VCaP (cell line): ENCODE measurements around the gene WASHC2C.
"Not testable (repeated sequence)": the region's sequence is repeated elsewhere in the genome, so short reads cannot be mapped to it uniquely, and the experiment has no call there.

ENCODE experiments used
- H3K27ac ChIP-seq: fragments of 450-650 bp; 2 replicates; pipeline ENCODE4 v1.5.1; 2017
- CTCF ChIP-seq: fragments of 450-650 bp; conservative IDR thresholded peaks from 2 replicates; pipeline ENCODE4 v1.5.1; 2017; ENCODE audit warnings: mild to moderate bottlenecking, moderate library complexity

The WASHC2C gene

GRCh38 chr10:45763037-45763436 lies 36.0 kb downstream of the WASHC2C start:
- not testable (repeated sequence) for H3K27ac ChIP-seq

GRCh38 chr10:45768334-45768733 lies 41.3 kb downstream of the WASHC2C start:
- H3K27ac ChIP-seq, result not testable (repeated sequence)

- not testable (repeated sequence) for H3K27ac ChIP-seq
Measured at GRCh38 chr10:45771757-45772461, 44.8 kb downstream of the WASHC2C start.

GRCh38 chr10:45786217-45786616 lies 59.2 kb downstream of the WASHC2C start:
- not testable (repeated sequence) for H3K27ac ChIP-seq

GRCh38 chr10:45787212-45787741 lies 60.2 kb downstream of the WASHC2C start:
- not testable (repeated sequence) for H3K27ac ChIP-seq

GRCh38 chr10:45789991-45790390 lies 62.9 kb downstream of the WASHC2C start:
- H3K27ac ChIP-seq, result not testable (repeated sequence)

- H3K27ac ChIP-seq, result not testable (repeated sequence)
Measured at GRCh38 chr10:45790694-45791426, 63.8 kb downstream of the WASHC2C start.

GRCh38 chr10:45794761-45795160 lies 67.7 kb downstream of the WASHC2C start:
- H3K27ac ChIP-seq, result not testable (repeated sequence)

GRCh38 chr10:45803060-45804010 lies 76.3 kb downstream of the WASHC2C start:
- not testable (repeated sequence) for H3K27ac ChIP-seq

- H3K27ac ChIP-seq, result not testable (repeated sequence)
Measured at GRCh38 chr10:45804996-45805395, 77.9 kb downstream of the WASHC2C start.

- H3K27ac ChIP-seq, result peak overlapping the region; percentile 34; the same call in 1 of the 2 replicates
- TF ChIP-seq CTCF, result peak; percentile 72
Measured at GRCh38 chr10:45809837-45810236, 82.8 kb downstream of the WASHC2C start.

- no peak for TF ChIP-seq CTCF
Measured at GRCh38 chr10:45811075-45811474, 84.0 kb downstream of the WASHC2C start.

GRCh38 chr10:45812959-45813358 lies 85.9 kb downstream of the WASHC2C start:
- H3K27ac ChIP-seq, result not testable (repeated sequence)

More at GRCh38 chr10:45811075-45811474, 84.0 kb downstream of the WASHC2C start:
- H3K27ac ChIP-seq, result peak overlapping the region; percentile 34; the same call in 1 of the 2 replicates

GRCh38 chr10:45814146-45814545 lies 87.1 kb downstream of the WASHC2C start:
- not testable (repeated sequence) for H3K27ac ChIP-seq
